Subcutaneous preadipocyte (primary cell): Measurements from ENCODE around the gene E4F1. TPM values are rescaled to one million over a fixed set of nuclear protein-coding genes. Genes with fewer than 3 reads are reported as not detected.

Experiments used
- small RNA-seq: library from RNA; depleted of rRNA; stranded (forward); fragments of <200 nt; gene quantifications from one replicate; pipeline ENCODE3, GENCODE V24; 2012
- total RNA-seq: library from RNA; depleted of rRNA; stranded (reverse); fragments of >200 nt; gene quantifications from 2 replicates; pipeline ENCODE4 v1.2.3, GENCODE V29; 2012

The E4F1 gene, protein sequence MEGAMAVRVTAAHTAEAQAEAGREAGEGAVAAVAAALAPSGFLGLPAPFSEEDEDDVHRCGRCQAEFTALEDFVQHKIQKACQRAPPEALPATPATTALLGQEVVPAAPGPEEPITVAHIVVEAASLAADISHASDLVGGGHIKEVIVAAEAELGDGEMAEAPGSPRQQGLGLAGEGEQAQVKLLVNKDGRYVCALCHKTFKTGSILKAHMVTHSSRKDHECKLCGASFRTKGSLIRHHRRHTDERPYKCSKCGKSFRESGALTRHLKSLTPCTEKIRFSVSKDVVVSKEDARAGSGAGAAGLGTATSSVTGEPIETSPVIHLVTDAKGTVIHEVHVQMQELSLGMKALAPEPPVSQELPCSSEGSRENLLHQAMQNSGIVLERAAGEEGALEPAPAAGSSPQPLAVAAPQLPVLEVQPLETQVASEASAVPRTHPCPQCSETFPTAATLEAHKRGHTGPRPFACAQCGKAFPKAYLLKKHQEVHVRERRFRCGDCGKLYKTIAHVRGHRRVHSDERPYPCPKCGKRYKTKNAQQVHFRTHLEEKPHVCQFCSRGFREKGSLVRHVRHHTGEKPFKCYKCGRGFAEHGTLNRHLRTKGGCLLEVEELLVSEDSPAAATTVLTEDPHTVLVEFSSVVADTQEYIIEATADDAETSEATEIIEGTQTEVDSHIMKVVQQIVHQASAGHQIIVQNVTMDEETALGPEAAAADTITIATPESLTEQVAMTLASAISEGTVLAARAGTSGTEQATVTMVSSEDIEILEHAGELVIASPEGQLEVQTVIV
- total RNA-seq: 30.1 and 34.4 TPM in 2 replicates

GRCh38 chr16:2223221-2223941, at the start of gene E4F1:
E4F1 (plus strand) TSS chr16:2223591; CDS start chr16:2223614, 23 bp downstream.

GRCh38 chr16:2196162-2196980, 27.0 kb upstream of the E4F1 start, which contains the start of gene CASKIN1:
CASKIN1 (minus strand) TSS chr16:2196605; CDS start chr16:2196432, 173 bp downstream.

GRCh38 chr16:2205104-2205966, 18.1 kb upstream of the E4F1 start, which contains the start of gene MLST8:
MLST8 (plus strand) TSS chr16:2205454; CDS start chr16:2206086, 632 bp downstream.

DNA sequence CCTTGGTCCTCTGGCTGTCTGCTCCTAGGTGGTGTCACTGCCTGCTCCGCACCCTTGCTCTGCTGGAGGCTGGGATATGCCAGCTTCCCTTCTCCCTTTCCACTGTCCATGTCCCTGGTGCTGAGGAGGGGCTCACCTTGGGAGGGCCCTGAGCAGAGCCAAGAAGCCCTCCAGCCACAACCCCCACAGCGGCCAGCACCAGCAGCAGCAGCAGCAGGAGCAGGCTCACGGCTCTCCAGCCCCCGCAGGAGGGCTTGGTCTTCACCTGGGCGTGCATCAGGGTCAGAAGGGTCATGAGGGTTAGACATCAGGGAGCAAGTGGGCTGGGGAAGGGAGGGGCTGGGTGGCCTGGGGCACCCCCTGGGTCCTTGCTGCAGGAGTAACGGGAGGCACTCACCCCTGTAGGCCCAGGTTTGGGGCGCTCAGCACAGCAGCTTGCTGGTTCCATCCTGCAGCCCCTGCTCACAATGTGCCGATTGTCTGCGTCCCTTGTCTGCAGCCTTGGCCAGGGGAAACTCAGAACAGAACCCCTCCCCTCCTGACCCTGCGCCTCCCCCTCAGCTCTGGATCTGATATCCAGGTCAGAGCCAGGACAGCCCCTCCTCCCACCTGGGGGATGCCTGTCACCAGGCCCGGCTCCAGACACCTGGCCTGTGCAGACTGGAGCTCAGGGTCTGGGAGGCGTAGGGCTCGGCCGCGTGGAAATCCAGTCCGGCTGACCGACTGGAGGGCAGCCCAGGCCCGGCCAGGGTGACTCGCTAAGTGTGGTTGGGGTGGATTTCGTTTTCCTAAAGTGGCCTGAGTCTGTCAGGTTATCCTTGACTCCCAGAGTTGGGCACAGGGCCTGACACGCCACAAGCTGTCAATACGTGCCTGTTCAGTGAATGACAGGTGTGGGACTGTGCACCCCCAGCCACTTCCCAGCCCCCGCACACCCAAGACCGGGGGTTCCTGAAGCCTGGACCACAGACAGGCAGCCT, 12.7 kb upstream of the E4F1 start, which contains the start of gene BRICD5:
TSS of gene BRICD5 (minus strand) at position 478 of the 980 bp plus-strand sequence. CDS start at position 448, 30 bp downstream.

GRCh38 chr16:2214719-2214968, 8.7 kb upstream of the E4F1 start, which contains the start of gene PGP:
PGP (minus strand) TSS chr16:2214840; CDS start chr16:2214777, 63 bp downstream.

GRCh38 chr16:2236337-2237101, 13.1 kb downstream of the E4F1 start, which contains the start of gene DNASE1L2:
DNASE1L2 (plus strand) TSS chr16:2236444; CDS start chr16:2236817, 373 bp downstream.

GRCh38 chr16:2251296-2252111, 28.1 kb downstream of the E4F1 start, which contains the start of gene ECI1:
ECI1 (minus strand) TSS chr16:2251587; CDS start chr16:2251566, 21 bp downstream.

DNA sequence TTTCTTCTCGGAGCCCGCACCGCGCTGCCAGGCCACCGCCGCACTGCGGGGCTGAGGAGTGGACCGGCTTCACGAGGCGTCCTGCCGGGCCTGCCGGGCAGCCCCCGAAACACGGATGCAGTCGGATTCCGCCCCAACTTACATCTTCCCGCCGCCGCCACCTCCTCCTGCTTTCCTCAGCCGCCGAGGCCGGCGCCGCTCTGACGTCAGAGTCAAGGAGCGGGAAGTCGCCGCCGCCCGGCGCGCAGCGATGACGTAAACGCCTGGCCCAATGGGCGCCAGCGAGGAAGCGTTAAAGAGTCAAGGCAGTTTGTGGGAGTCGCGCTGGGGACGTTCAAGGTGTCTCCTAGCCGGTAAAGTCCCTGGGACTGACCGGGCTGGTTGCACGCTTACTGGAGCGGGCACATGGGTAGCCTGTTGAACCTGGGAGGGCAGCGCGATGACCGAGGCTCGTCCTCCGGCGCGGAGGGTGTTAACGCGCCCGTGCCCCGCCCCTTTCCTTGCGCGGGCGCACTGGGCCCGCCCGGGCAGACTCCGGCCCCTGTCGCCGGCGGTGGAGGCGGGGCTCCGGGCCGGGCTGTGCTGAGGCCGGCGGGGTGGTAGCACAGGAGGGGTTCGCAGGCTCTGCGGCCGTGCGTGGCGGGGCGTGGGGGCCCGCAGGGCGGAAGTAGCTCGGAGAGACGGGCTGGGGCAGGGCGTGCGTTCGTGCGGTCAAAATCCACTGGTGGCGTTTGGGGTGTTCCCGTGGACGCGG, 44.7 kb downstream of the E4F1 start, which contains the start of gene RNPS1:
TSS of gene RNPS1 (minus strand) at position 214 of the 754 bp plus-strand sequence. CDS start 3,483 bp downstream, outside the sequence.

Small RNA genes lying within 50 kb of the gene (small RNA-seq; reads per million reads assigned to genes)
- gene MIR3677 (not detected), gene MIR4717 (not detected)

Other genes starting within 250 kb of the E4F1 start
- 0.39 TPM in 1 of 2 replicates, not detected in the other for gene NOXO1, start 242.1 kb upstream of the E4F1 start, total RNA-seq
- gene GFER, start 239.4 kb upstream of the E4F1 start, total RNA-seq: 9.9 and 13.1 TPM in 2 replicates
- gene SYNGR3, start 233.6 kb upstream of the E4F1 start, total RNA-seq: 0.73 and 1.4 TPM in 2 replicates
- gene ZNF598, start 213.8 kb upstream of the E4F1 start, total RNA-seq: 26.8 and 35.0 TPM in 2 replicates
- 1.5 TPM in 1 of 2 replicates, not detected in the other for gene NPW, start 203.8 kb upstream of the E4F1 start, total RNA-seq
- gene NHERF2, start 196.7 kb upstream of the E4F1 start, total RNA-seq: 4.8 and 5.1 TPM in 2 replicates
- 19.7 and 31.6 TPM in 2 replicates for gene NTHL1, start 175.8 kb upstream of the E4F1 start, total RNA-seq
- gene TSC2, start 175.6 kb upstream of the E4F1 start, total RNA-seq: 56.2 and 62.2 TPM in 2 replicates
- gene PKD1, start 87.7 kb upstream of the E4F1 start, total RNA-seq: 95.8 and 107 TPM in 2 replicates
- gene RAB26, start 75.0 kb upstream of the E4F1 start, total RNA-seq: under 0.01 and 0.20 TPM in 2 replicates
- 61.0 and 70.0 TPM in 2 replicates for gene TRAF7, start 67.8 kb upstream of the E4F1 start, total RNA-seq
- gene CASKIN1, start 27.0 kb upstream of the E4F1 start, total RNA-seq: under 0.01 and 0.73 TPM in 2 replicates
- 26.0 and 36.7 TPM in 2 replicates for gene MLST8, start 18.1 kb upstream of the E4F1 start, total RNA-seq
- 0.37 and 1.6 TPM in 2 replicates for gene BRICD5, start 12.7 kb upstream of the E4F1 start, total RNA-seq
- gene PGP, start 8.8 kb upstream of the E4F1 start, total RNA-seq: 17.3 and 23.5 TPM in 2 replicates
- gene DNASE1L2, start 12.9 kb downstream of the E4F1 start, total RNA-seq: under 0.01 and 1.2 TPM in 2 replicates
- 29.9 and 30.5 TPM in 2 replicates for gene ECI1, start 28.0 kb downstream of the E4F1 start, total RNA-seq
- 81.6 and 118 TPM in 2 replicates for gene RNPS1, start 44.5 kb downstream of the E4F1 start, total RNA-seq
- gene ABCA3, start 117.1 kb downstream of the E4F1 start, total RNA-seq: 0.39 and 0.73 TPM in 2 replicates
- gene CCNF, start 205.9 kb downstream of the E4F1 start, total RNA-seq: 27.2 and 40.3 TPM in 2 replicates
- 6.2 and 12.1 TPM in 2 replicates for gene TEDC2, start 236.5 kb downstream of the E4F1 start, total RNA-seq
- under 0.01 and 0.20 TPM in 2 replicates for gene NTN3, start 247.7 kb downstream of the E4F1 start, total RNA-seq